ENCODE measurements around the gene C4orf50.

GRCh38 chr4:6012200-6012599, 6.0 kb downstream of the C4orf50 start:
- TF ChIP-seq, protein P1, sequence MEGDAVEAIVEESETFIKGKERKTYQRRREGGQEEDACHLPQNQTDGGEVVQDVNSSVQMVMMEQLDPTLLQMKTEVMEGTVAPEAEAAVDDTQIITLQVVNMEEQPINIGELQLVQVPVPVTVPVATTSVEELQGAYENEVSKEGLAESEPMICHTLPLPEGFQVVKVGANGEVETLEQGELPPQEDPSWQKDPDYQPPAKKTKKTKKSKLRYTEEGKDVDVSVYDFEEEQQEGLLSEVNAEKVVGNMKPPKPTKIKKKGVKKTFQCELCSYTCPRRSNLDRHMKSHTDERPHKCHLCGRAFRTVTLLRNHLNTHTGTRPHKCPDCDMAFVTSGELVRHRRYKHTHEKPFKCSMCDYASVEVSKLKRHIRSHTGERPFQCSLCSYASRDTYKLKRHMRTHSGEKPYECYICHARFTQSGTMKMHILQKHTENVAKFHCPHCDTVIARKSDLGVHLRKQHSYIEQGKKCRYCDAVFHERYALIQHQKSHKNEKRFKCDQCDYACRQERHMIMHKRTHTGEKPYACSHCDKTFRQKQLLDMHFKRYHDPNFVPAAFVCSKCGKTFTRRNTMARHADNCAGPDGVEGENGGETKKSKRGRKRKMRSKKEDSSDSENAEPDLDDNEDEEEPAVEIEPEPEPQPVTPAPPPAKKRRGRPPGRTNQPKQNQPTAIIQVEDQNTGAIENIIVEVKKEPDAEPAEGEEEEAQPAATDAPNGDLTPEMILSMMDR (IDR thresholded peaks at IDR 0.05; ENCODE audit: low read length) = no peak
- no peak for TF ChIP-seq EZH2phosphoT487 (IDR thresholded peaks at IDR 0.05; ENCODE audit: low read length)
